ENCODE results near the gene FCGR1A. TPM values are rescaled to one million over a fixed set of nuclear protein-coding genes. Genes with fewer than 3 reads are reported as not detected.
"Not testable (repeated sequence)": the region's sequence is repeated elsewhere in the genome, so short reads cannot be mapped to it uniquely, and the experiment has no call there.

Gene FCGR1A
- total and polyA plus RNA-seq, 4 donors = 12.5 to 45.0 (median 20.5) TPM

GRCh38 chr1:149770661-149771060, 11.8 kb upstream of the FCGR1A start:
- H3K9me3 ChIP-seq (ENCODE audit: control insufficient read depth, low read length); H3K4me1 ChIP-seq (ENCODE audit: control insufficient read depth in 1 of 2, insufficient read depth in 2 of 2, low read length in 2 of 2); H3K27me3 ChIP-seq (ENCODE audit: control insufficient read depth in 1 of 2, insufficient read depth in 2 of 2, low read length in 1 of 2); H3K4me3 ChIP-seq (ENCODE audit: low read length in 2 of 2); H3K36me3 ChIP-seq (ENCODE audit: control insufficient read depth in 1 of 2, insufficient read depth in 2 of 2, low read length in 1 of 2); intact Hi-C loops (cut with DNase I); DNase-seq; H3K27ac ChIP-seq (ENCODE audit: low read depth in 1 of 2, low read length in 2 of 2); ATAC-seq (ENCODE audit: low FRiP score): not testable (repeated sequence)
- 38 to 44% methylated on average over 3 to 4 of the region's 4 CpGs for WGBS, 2 donors

GRCh38 chr1:149771653-149772425, 10.7 kb upstream of the FCGR1A start:
- 63 to 87% methylated on average over 1 of the region's 4 CpGs for WGBS, 2 donors

DNA sequence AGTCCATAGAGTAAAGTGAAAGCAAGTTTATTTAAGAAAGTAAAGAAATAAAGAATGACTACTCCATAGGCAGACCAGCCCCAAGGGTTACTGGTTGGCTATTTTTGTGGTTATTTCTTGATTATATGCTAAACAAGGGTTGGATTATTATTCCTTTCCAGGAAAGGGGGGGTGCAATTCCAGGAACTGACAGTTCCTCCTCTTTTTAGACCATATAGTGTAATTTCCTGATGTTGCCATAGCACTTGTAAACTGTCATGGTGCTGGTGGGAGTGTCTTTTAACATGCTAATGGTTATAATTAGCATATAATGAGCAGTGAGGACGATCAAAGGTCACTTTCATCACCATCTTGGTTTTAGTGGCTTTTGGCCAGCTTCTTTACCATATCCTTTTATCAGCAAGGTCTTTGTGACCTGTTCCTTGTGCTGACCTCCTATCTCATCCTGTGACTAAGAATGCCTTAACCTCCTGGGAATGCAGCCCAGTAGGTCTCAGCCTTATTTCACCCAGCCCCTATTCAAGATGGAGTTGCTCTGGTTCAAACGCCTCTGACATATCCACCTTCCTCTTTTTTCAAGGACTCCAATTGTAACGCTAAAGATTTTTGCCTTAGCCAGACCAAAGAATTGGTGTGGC, 6.9 kb upstream of the FCGR1A start:
- ATAC-seq (ENCODE audit: low FRiP score); H3K27ac ChIP-seq (ENCODE audit: low read depth in 1 of 2, low read length in 2 of 2); intact Hi-C loops (cut with DNase I); H3K4me3 ChIP-seq (ENCODE audit: low read length in 2 of 2); H3K36me3 ChIP-seq (ENCODE audit: control insufficient read depth in 1 of 2, insufficient read depth in 2 of 2, low read length in 1 of 2); H3K9me3 ChIP-seq (ENCODE audit: control insufficient read depth, low read length); H3K27me3 ChIP-seq (ENCODE audit: control insufficient read depth in 1 of 2, insufficient read depth in 2 of 2, low read length in 1 of 2); DNase-seq; H3K4me1 ChIP-seq (ENCODE audit: control insufficient read depth in 1 of 2, insufficient read depth in 2 of 2, low read length in 2 of 2): not testable (repeated sequence)
- 54 to 75% methylated on average over 1 of the region's 3 CpGs for WGBS, 2 donors

More at GRCh38 chr1:149771653-149772425, 10.7 kb upstream of the FCGR1A start:
- H3K9me3 ChIP-seq (ENCODE audit: control insufficient read depth, low read length); H3K4me3 ChIP-seq (ENCODE audit: low read length in 2 of 2); H3K27me3 ChIP-seq (ENCODE audit: control insufficient read depth in 1 of 2, insufficient read depth in 2 of 2, low read length in 1 of 2); ATAC-seq (ENCODE audit: low FRiP score); DNase-seq; H3K27ac ChIP-seq (ENCODE audit: low read depth in 1 of 2, low read length in 2 of 2); H3K4me1 ChIP-seq (ENCODE audit: control insufficient read depth in 1 of 2, insufficient read depth in 2 of 2, low read length in 2 of 2); intact Hi-C loops (cut with DNase I); H3K36me3 ChIP-seq (ENCODE audit: control insufficient read depth in 1 of 2, insufficient read depth in 2 of 2, low read length in 1 of 2): not testable (repeated sequence)

DNA sequence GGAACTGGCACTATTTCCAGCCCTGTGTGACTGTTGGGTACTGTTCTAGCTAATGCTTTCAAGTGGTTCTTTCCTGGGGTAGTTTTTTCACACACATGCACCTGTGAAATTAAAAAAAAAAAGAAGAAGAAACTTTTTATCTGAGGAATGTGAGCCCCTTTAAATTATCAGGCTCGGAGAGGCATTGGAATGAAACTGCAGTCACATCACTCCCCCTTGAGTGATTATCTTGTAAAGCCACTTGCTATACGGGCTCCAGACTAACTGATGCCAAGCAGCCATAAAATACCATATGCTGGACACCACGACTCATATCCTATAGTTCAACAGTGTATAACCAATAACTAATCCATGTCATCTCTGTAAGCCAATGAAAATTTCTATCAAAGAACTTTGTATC, 5.4 kb upstream of the FCGR1A start:
- H3K4me1 ChIP-seq (ENCODE audit: control insufficient read depth in 1 of 2, insufficient read depth in 2 of 2, low read length in 2 of 2); H3K27me3 ChIP-seq (ENCODE audit: control insufficient read depth in 1 of 2, insufficient read depth in 2 of 2, low read length in 1 of 2); ATAC-seq (ENCODE audit: low FRiP score); DNase-seq; H3K9me3 ChIP-seq (ENCODE audit: control insufficient read depth, low read length); intact Hi-C loops (cut with DNase I); H3K36me3 ChIP-seq (ENCODE audit: control insufficient read depth in 1 of 2, insufficient read depth in 2 of 2, low read length in 1 of 2); H3K4me3 ChIP-seq (ENCODE audit: low read length in 2 of 2); H3K27ac ChIP-seq (ENCODE audit: low read depth in 1 of 2, low read length in 2 of 2): not testable (repeated sequence)
- WGBS, 2 donors = 22 to 27% methylated on average over 1 to 2 of the region's 3 CpGs

DNA sequence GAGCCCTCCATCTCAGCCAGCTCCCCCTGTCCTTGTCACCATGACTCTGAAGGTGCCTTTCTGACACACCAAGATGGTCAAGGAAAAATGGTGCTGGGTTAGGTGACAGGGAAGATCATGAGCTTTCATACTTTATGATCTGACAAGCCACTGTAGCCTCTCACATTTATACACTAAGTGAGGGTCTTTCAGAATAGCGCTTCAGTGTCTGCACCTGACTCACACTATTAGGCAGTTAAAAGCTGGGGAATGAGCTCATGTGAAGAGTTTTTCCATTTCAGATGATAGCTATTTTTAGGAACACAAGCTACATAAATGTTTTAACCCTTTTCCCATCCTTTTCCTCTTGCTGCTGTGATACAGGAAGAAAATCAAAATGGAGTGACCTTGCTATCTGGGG, 4.2 kb upstream of the FCGR1A start:
- H3K4me3 ChIP-seq (ENCODE audit: low read length in 2 of 2); H3K27ac ChIP-seq (ENCODE audit: low read depth in 1 of 2, low read length in 2 of 2); DNase-seq; intact Hi-C loops (cut with DNase I); H3K4me1 ChIP-seq (ENCODE audit: control insufficient read depth in 1 of 2, insufficient read depth in 2 of 2, low read length in 2 of 2); ATAC-seq (ENCODE audit: low FRiP score); H3K9me3 ChIP-seq (ENCODE audit: control insufficient read depth, low read length); H3K36me3 ChIP-seq (ENCODE audit: control insufficient read depth in 1 of 2, insufficient read depth in 2 of 2, low read length in 1 of 2); H3K27me3 ChIP-seq (ENCODE audit: control insufficient read depth in 1 of 2, insufficient read depth in 2 of 2, low read length in 1 of 2): not testable (repeated sequence)
- WGBS, 2 donors = 0 to 15% methylated on average over 1 of the region's 1 CpG

DNA sequence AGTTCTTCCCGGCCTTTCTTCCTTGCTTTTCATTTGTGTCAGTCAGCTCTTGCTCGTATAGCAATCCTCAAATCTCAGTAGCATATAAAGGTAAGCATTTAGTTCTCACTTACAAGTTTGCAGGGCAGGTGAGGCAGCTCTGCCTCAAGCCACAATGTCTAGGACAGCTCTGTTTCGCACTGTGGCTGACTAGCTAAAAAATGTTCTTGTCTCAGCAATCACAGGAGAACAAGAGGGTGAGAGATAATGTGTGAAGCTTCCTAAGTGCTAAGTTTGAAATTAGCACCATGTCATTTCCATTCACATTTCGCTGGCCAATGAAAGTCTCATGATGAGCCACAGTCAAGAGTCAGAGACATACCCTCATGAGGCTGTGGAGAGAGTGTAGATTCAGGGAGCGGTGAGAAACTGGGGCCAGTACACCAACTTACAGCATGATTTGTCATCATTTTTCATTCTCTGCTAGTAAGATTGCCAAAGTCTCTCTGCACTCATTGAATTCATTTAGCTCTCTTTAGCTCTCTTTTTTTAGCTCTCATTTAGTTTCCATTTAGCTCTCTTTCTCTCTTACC, 995 bp upstream of the FCGR1A start:
- WGBS, 2 donors = 79 to 83% methylated on average over 5 of the region's 5 CpGs
- DNase-seq; ATAC-seq (ENCODE audit: low FRiP score); H3K27ac ChIP-seq (ENCODE audit: low read depth in 1 of 2, low read length in 2 of 2); intact Hi-C loops (cut with DNase I); H3K9me3 ChIP-seq (ENCODE audit: control insufficient read depth, low read length); H3K4me3 ChIP-seq (ENCODE audit: low read length in 2 of 2); H3K4me1 ChIP-seq (ENCODE audit: control insufficient read depth in 1 of 2, insufficient read depth in 2 of 2, low read length in 2 of 2); H3K36me3 ChIP-seq (ENCODE audit: control insufficient read depth in 1 of 2, insufficient read depth in 2 of 2, low read length in 1 of 2); H3K27me3 ChIP-seq (ENCODE audit: control insufficient read depth in 1 of 2, insufficient read depth in 2 of 2, low read length in 1 of 2): not testable (repeated sequence)

DNA sequence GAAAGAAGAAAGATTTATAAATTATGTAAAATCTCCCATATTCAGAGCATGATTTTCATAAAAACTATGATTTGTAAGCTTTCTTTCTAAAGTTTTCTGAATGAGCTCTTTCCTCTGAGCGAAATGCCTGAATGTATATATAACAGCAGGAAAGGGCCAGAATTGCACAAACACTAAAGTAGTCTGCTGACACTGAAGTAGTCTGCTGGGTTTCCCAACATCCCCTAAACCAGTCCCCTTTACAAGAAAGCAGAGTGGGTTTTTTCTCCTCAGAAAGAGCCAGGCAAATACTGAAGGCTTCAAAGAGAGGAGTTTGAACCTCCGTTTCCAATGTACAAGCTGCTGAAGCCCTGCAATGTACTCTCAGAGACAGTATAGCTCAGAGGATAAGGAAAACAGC, 795 bp downstream of the FCGR1A start:
- intact Hi-C loops (cut with DNase I); H3K36me3 ChIP-seq (ENCODE audit: control insufficient read depth in 1 of 2, insufficient read depth in 2 of 2, low read length in 1 of 2); H3K4me1 ChIP-seq (ENCODE audit: control insufficient read depth in 1 of 2, insufficient read depth in 2 of 2, low read length in 2 of 2); H3K9me3 ChIP-seq (ENCODE audit: control insufficient read depth, low read length); H3K4me3 ChIP-seq (ENCODE audit: low read length in 2 of 2); DNase-seq; H3K27ac ChIP-seq (ENCODE audit: low read depth in 1 of 2, low read length in 2 of 2); ATAC-seq (ENCODE audit: low FRiP score); H3K27me3 ChIP-seq (ENCODE audit: control insufficient read depth in 1 of 2, insufficient read depth in 2 of 2, low read length in 1 of 2): not testable (repeated sequence)
- no CpG with 5 or more reads among the region's 2 CpGs for WGBS, 2 donors

- H3K9me3 ChIP-seq (ENCODE audit: control insufficient read depth, low read length); H3K27ac ChIP-seq (ENCODE audit: low read depth in 1 of 2, low read length in 2 of 2); H3K4me3 ChIP-seq (ENCODE audit: low read length in 2 of 2); H3K36me3 ChIP-seq (ENCODE audit: control insufficient read depth in 1 of 2, insufficient read depth in 2 of 2, low read length in 1 of 2); DNase-seq; H3K4me1 ChIP-seq (ENCODE audit: control insufficient read depth in 1 of 2, insufficient read depth in 2 of 2, low read length in 2 of 2); H3K27me3 ChIP-seq (ENCODE audit: control insufficient read depth in 1 of 2, insufficient read depth in 2 of 2, low read length in 1 of 2); intact Hi-C loops (cut with DNase I); ATAC-seq (ENCODE audit: low FRiP score): not testable (repeated sequence)
- 89 to 94% methylated on average over 2 to 4 of the region's 4 CpGs for WGBS, 2 donors
Measured at GRCh38 chr1:149783868-149784267, 1.4 kb downstream of the FCGR1A start.
